Right lobe of liver (tissue), 4 donors: Measurements from ENCODE around the gene TBC1D24.

Experiments used
- POLR2A ChIP-seq: fragments of 450-650 bp; IDR thresholded peaks from one replicate; pipeline ENCODE4 v1.6.1; 2017; ENCODE audit warnings: antibody characterized with exemption, mild to moderate bottlenecking
- TF ChIP-seq, protein P1 (sequence below), 4 donors: fragments of 200-600 bp in 3 of 4; fragments of 450-650 bp in 1 of 4; IDR thresholded peaks; one replicate each; pipeline versions ENCODE4 v1.5.1 to v1.8.0; 2016 to 2022; ENCODE audit warnings: antibody characterized with exemption in 4 of 4, mild to moderate bottlenecking in 2 of 4
- donor health status: DM: no; HTN: no; CAD: no.
- donor health status: DM: no; HTN: no; CAD: no.
- donor health status: DM: no; HTN: yes; CAD: no.

DNA sequence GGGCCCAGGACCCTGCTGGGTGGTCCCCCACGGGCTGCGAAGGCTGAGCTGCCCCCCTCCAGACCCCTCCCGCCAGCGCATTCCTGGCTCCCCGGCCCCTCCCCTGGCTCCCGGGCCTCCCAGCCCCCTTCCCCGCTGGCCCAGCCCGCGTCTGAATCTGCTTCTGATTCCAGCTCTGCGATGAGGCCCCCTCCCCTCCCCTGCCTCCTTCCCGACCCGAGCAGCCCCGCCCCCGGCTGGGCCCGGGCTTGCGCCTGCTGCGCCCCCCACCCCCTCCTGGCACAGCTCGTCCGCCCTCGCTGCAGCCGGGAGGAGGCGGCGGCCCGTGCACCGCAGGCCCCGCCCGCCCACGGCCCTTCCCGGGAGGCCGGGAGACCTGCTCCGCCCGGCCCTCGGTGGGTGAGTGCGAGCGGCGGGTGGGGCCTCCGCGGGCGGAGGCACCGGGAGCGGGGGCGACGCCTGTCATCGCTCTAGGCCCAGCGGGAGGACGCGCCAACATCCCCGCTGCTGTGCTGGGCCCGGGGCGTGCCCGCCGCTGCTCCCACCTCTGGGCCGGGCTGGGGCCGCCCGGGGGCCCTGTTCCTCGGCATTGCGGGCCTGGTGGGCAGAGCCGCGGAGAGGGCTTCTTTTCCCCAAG, 3.8 kb upstream of the TBC1D24 start, which contains the start of gene NTN3:
- TF ChIP-seq, protein P1, sequence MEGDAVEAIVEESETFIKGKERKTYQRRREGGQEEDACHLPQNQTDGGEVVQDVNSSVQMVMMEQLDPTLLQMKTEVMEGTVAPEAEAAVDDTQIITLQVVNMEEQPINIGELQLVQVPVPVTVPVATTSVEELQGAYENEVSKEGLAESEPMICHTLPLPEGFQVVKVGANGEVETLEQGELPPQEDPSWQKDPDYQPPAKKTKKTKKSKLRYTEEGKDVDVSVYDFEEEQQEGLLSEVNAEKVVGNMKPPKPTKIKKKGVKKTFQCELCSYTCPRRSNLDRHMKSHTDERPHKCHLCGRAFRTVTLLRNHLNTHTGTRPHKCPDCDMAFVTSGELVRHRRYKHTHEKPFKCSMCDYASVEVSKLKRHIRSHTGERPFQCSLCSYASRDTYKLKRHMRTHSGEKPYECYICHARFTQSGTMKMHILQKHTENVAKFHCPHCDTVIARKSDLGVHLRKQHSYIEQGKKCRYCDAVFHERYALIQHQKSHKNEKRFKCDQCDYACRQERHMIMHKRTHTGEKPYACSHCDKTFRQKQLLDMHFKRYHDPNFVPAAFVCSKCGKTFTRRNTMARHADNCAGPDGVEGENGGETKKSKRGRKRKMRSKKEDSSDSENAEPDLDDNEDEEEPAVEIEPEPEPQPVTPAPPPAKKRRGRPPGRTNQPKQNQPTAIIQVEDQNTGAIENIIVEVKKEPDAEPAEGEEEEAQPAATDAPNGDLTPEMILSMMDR (IDR thresholded peaks at IDR 0.05): no peak
- TF ChIP-seq POLR2A: no peak
